GM18909 (cell line): ENCODE data around the gene ZNF573.

ENCODE experiments used
- ATAC-seq: cut with Tn5 transposase; IDR thresholded peaks from one replicate; pipeline ENCODE4 v1.9.1; 2021; ENCODE audit warnings: mild to moderate bottlenecking; ENCODE audit not compliant: unreplicated experiment, poor library complexity

ZNF573 gene

GRCh38 chr19:37698216-37698615, 81.2 kb downstream of the ZNF573 start:
- no peak for ATAC-seq

GRCh38 chr19:37695144-37695899, 84.1 kb downstream of the ZNF573 start:
- ATAC-seq: no peak

GRCh38 chr19:37692956-37693620, 86.3 kb downstream of the ZNF573 start:
- no peak for ATAC-seq

GRCh38 chr19:37691881-37692504, 87.4 kb downstream of the ZNF573 start:
- no peak for ATAC-seq
